Measurements from ENCODE around the gene KBTBD6.

DNA sequence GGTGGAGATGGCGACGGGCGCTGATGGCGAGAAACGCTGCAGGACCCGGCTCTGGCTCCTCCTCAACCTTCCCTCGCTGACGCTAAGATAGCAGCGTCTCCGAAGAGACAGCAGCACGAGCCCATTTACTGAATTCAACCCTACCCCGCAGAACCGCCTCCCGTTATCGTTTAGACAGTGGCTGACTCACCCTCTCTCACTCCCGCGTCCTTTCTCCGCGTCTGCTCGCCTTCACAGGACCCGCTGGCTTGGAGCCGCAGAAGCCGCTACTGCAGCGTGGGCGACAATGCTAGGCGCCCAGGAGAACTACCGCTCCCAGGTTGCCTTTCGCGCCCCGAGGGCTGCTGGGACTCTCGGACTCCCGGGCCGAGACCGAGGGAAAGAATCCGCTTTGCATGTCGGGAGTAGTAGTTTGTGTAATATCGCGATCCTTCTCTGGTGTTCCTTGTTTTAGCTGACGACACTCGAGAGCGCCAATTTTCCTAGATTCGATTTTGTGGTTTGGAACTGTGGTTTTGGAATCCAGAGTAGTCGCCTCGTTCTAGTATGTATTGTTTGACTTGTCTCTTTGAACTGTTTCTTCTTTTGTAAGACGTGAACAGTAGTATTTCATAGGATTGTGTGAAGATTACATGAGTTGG, at the start of gene KBTBD6:
- TF ChIP-seq CSDC2 (CRISPR knock-in tag; IDR thresholded peaks at IDR 0.05) (no peak), ISL1 (CRISPR knock-in tag; IDR thresholded peaks at IDR 0.05) (no peak), ZFP3 (CRISPR knock-in tag; IDR thresholded peaks at IDR 0.05) (no peak), ARNTL (CRISPR knock-in tag; IDR thresholded peaks at IDR 0.05; ENCODE audit: borderline replicate concordance, low read depth) (no peak), RARB (CRISPR knock-in tag; IDR thresholded peaks at IDR 0.05) (no peak)
- TF ChIP-seq, protein P1, sequence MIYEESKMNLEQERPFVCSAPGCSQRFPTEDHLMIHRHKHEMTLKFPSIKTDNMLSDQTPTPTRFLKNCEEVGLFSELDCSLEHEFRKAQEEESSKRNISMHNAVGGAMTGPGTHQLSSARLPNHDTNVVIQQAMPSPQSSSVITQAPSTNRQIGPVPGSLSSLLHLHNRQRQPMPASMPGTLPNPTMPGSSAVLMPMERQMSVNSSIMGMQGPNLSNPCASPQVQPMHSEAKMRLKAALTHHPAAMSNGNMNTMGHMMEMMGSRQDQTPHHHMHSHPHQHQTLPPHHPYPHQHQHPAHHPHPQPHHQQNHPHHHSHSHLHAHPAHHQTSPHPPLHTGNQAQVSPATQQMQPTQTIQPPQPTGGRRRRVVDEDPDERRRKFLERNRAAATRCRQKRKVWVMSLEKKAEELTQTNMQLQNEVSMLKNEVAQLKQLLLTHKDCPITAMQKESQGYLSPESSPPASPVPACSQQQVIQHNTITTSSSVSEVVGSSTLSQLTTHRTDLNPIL (CRISPR knock-in tag; IDR thresholded peaks at IDR 0.05; ENCODE audit: low read depth) = no peak
- TF ChIP-seq, protein P2, sequence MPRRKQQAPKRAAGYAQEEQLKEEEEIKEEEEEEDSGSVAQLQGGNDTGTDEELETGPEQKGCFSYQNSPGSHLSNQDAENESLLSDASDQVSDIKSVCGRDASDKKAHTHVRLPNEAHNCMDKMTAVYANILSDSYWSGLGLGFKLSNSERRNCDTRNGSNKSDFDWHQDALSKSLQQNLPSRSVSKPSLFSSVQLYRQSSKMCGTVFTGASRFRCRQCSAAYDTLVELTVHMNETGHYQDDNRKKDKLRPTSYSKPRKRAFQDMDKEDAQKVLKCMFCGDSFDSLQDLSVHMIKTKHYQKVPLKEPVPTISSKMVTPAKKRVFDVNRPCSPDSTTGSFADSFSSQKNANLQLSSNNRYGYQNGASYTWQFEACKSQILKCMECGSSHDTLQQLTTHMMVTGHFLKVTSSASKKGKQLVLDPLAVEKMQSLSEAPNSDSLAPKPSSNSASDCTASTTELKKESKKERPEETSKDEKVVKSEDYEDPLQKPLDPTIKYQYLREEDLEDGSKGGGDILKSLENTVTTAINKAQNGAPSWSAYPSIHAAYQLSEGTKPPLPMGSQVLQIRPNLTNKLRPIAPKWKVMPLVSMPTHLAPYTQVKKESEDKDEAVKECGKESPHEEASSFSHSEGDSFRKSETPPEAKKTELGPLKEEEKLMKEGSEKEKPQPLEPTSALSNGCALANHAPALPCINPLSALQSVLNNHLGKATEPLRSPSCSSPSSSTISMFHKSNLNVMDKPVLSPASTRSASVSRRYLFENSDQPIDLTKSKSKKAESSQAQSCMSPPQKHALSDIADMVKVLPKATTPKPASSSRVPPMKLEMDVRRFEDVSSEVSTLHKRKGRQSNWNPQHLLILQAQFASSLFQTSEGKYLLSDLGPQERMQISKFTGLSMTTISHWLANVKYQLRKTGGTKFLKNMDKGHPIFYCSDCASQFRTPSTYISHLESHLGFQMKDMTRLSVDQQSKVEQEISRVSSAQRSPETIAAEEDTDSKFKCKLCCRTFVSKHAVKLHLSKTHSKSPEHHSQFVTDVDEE (CRISPR knock-in tag; IDR thresholded peaks at IDR 0.05) = peak; percentile 64
- TF ChIP-seq, protein P3, sequence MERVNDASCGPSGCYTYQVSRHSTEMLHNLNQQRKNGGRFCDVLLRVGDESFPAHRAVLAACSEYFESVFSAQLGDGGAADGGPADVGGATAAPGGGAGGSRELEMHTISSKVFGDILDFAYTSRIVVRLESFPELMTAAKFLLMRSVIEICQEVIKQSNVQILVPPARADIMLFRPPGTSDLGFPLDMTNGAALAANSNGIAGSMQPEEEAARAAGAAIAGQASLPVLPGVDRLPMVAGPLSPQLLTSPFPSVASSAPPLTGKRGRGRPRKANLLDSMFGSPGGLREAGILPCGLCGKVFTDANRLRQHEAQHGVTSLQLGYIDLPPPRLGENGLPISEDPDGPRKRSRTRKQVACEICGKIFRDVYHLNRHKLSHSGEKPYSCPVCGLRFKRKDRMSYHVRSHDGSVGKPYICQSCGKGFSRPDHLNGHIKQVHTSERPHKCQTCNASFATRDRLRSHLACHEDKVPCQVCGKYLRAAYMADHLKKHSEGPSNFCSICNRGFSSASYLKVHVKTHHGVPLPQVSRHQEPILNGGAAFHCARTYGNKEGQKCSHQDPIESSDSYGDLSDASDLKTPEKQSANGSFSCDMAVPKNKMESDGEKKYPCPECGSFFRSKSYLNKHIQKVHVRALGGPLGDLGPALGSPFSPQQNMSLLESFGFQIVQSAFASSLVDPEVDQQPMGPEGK (CRISPR knock-in tag; IDR thresholded peaks at IDR 0.05; ENCODE audit: borderline replicate concordance) = no peak
